K562 (cell line): Measurements from ENCODE around the gene ZFYVE28. TPM values are rescaled to one million over a fixed set of nuclear protein-coding genes. Genes with fewer than 3 reads are reported as not detected.

Experiments
- ATF7 ChIP-seq: fragments of 450-650 bp; IDR thresholded peaks from 2 replicates; pipeline ENCODE4 v1.7.1; 2014; ENCODE audit warnings: mild to moderate bottlenecking, moderate library complexity
- C11orf30 ChIP-seq: fragments of 450-650 bp; IDR thresholded peaks from 2 replicates; pipeline ENCODE4 v1.6.1; 2016; ENCODE audit warnings: low read depth, mild to moderate bottlenecking
- CCNT2 ChIP-seq: IDR thresholded peaks from 2 replicates; pipeline ENCODE4 v1.6.1; 2011; ENCODE audit warnings: borderline replicate concordance, low read depth, mild to moderate bottlenecking, moderate library complexity, mixed read lengths, low read length; ENCODE audit not compliant: insufficient read length; ENCODE audit errors: extremely low read depth
- CHCHD3 ChIP-seq: fragments of 250-450 bp; sonication (Bioruptor Pico); IDR thresholded peaks from 2 replicates; pipeline ENCODE4 v2.1.2; 2022; ENCODE audit warnings: mild to moderate bottlenecking
- CREB3L1 ChIP-seq: fragments of 450-650 bp; IDR thresholded peaks from 2 replicates; pipeline ENCODE4 v1.6.1; 2014; ENCODE audit warnings: low read depth, mild to moderate bottlenecking, moderate library complexity, borderline replicate concordance
- CREM ChIP-seq: IDR thresholded peaks from 2 replicates; pipeline ENCODE4 v1.6.1; 2014; ENCODE audit warnings: antibody characterized with exemption, low read depth
- FOXJ3 ChIP-seq: sonication (generic); formaldehyde crosslinking; IDR thresholded peaks from 2 replicates; pipeline ENCODE4 v1.4.0; 2020; ENCODE audit warnings: mild to moderate bottlenecking, missing genetic modification reagents
- MCM5 ChIP-seq: fragments of 450-650 bp; IDR thresholded peaks from 2 replicates; pipeline ENCODE4 v1.6.1; 2016; ENCODE audit warnings: low read depth
- MNT ChIP-seq, 2 experiments: fragments of 450-650 bp; conservative IDR thresholded peaks; 2 replicates each; pipeline ENCODE4 v1.6.1; 2017; ENCODE audit warnings: mild to moderate bottlenecking in 2 of 2, moderate library complexity in 2 of 2
- POLR2G ChIP-seq: fragments of 200-400 bp; formaldehyde crosslinking; IDR thresholded peaks from 2 replicates; pipeline ENCODE4 v1.6.1; 2017; ENCODE audit warnings: low read depth, mild to moderate bottlenecking, antibody characterized with exemption, low read length, moderate library complexity
- RBFOX2 ChIP-seq: fragments of 200-400 bp; formaldehyde crosslinking; IDR thresholded peaks from 2 replicates; pipeline ENCODE4 v1.6.1; 2017; ENCODE audit warnings: low read depth, mild to moderate bottlenecking, low read length, moderate library complexity
- SAP30 ChIP-seq: fragments of 200-600 bp; sonication (generic); IDR thresholded peaks from 2 replicates; pipeline ENCODE4 v1.6.1; 2012; ENCODE audit warnings: borderline replicate concordance, low read depth, mild to moderate bottlenecking, moderate library complexity, low read length, control low read depth, inconsistent platforms; ENCODE audit not compliant: insufficient read depth, poor library complexity, severe bottlenecking
- VEZF1 ChIP-seq: fragments of 200-800 bp; sonication (Bioruptor generic); IDR thresholded peaks from 2 replicates; pipeline ENCODE4 v1.6.1; 2017; ENCODE audit warnings: missing genetic modification characterization, missing compliant biosample characterization
- YBX1 ChIP-seq: fragments of 450-650 bp; IDR thresholded peaks from 2 replicates; pipeline ENCODE4 v1.7.1; 2016; ENCODE audit warnings: mild to moderate bottlenecking
- ZBED1 ChIP-seq: IDR thresholded peaks from 2 replicates; pipeline ENCODE4 v1.6.1; 2014
- ZBTB7A ChIP-seq: IDR thresholded peaks from 2 replicates; pipeline ENCODE4 v1.6.1; 2011; ENCODE audit warnings: low read depth, mild to moderate bottlenecking, low read length, moderate library complexity, borderline replicate concordance; ENCODE audit not compliant: control insufficient read depth
- ZNF395 ChIP-seq: fragments of 200-800 bp; sonication (Bioruptor generic); IDR thresholded peaks from 2 replicates; pipeline ENCODE4 v1.6.1; 2017; ENCODE audit warnings: missing genetic modification characterization, missing compliant biosample characterization
- ZNF445 ChIP-seq: fragments of 250-450 bp; sonication (Bioruptor Pico); IDR thresholded peaks from 2 replicates; pipeline ENCODE4 v1.4.0; 2020; ENCODE audit warnings: low read depth, mild to moderate bottlenecking, moderate library complexity
- polyA plus RNA-seq, 8 experiments: library from polyadenylated mRNA; depleted of rRNA in 4 of 8; stranded (reverse) in 5 of 8; unstranded in 3 of 8; fragments of >200 nt; fragmentation: Nextera tagmentation in 2 of 8; fragmentation: Illumina TruSeq in 1 of 8; extraction: Ambion mirVana in 2 of 8; extraction: Trizol in 1 of 8; gene quantifications; 2 replicates each; pipeline versions ENCODE4 v1.2.1 to v1.2.3, GENCODE V29; 2011 to 2014; ENCODE audit warnings: inconsistent platforms in 1 of 8, missing spikeins in 1 of 8
- total RNA-seq, 7 experiments: library from RNA; depleted of rRNA in 6 of 7; stranded (reverse); fragments of >200 nt in 6 of 7; fragmentation: Illumina TruSeq in 2 of 7; extraction: Trizol in 2 of 7; gene quantifications; 2 replicates each; pipeline versions ENCODE4 v1.2.1 to v1.2.3, GENCODE V29; 2011 to 2021; ENCODE audit warnings: low replicate concordance in 1 of 7

Gene ZFYVE28
- total and polyA plus RNA-seq, 9 of the 15 experiments (the other 6 are each of a cell fraction or from before 2014, with no cell fraction given) = 1.3 to 24.8 (median 8.9) TPM

- peak; percentile 96 for TF ChIP-seq CREB3L1
- peak; percentile 90 for TF ChIP-seq VEZF1 (CRISPR knock-in tag)
- TF ChIP-seq C11orf30 = no peak
- TF ChIP-seq ZBTB7A = peak; percentile 64
- TF ChIP-seq ZNF395 (CRISPR knock-in tag) = peak; percentile 32; the same call in 1 of the 2 replicates
- TF ChIP-seq RBFOX2 = peak; percentile 76
- peak; percentile 49 for TF ChIP-seq SAP30
- TF ChIP-seq FOXJ3 (CRISPR knock-in tag) = no peak
- TF ChIP-seq ZBED1 = no peak
- no peak for TF ChIP-seq ZNF445
- peak; percentile 58; the same call in 1 of the 2 replicates for TF ChIP-seq POLR2G
- no peak for TF ChIP-seq MCM5
- 0 out of 2 replicates have a peak, but pooled peaks have one; percentile 9 for TF ChIP-seq CREM
- peak; percentile 69 for TF ChIP-seq CCNT2
- TF ChIP-seq CHCHD3 (CRISPR knock-in tag) = no peak
- TF ChIP-seq ATF7 = no peak
- no peak for TF ChIP-seq YBX1
- peak; percentile 93 to 97 for TF ChIP-seq MNT (conservative IDR thresholded peaks at IDR 0.05)
Observed at GRCh38 chr4:2261110-2261852, 157.2 kb downstream of the ZFYVE28 start (continued).
